ENCODE measurements around the gene DCP1A.
"Not testable (repeated sequence)": the region's sequence is repeated elsewhere in the genome, so short reads cannot be mapped to it uniquely, and the experiment has no call there.

The DCP1A gene

GRCh38 chr3:53347261-53348064, at the start of gene DCP1A:
TSS of gene DCP1A (minus strand) at chr3:53347543. CDS start at chr3:53347517, 26 bp downstream.
- DNase-seq = peak; percentile 90 to 95

- DNase-seq = no peak
Observed at GRCh38 chr3:53384465-53385423, 37.4 kb upstream of the DCP1A start.

GRCh38 chr3:53382106-53382505, 34.8 kb upstream of the DCP1A start:
- no peak for DNase-seq

GRCh38 chr3:53380306-53380705, 33.0 kb upstream of the DCP1A start:
- DNase-seq = no peak

- DNase-seq = no peak
Observed at GRCh38 chr3:53379898-53380297, 32.6 kb upstream of the DCP1A start.

GRCh38 chr3:53377794-53378193, 30.5 kb upstream of the DCP1A start:
- DNase-seq = no peak

- DNase-seq = no peak
Observed at GRCh38 chr3:53376679-53377078, 29.3 kb upstream of the DCP1A start.

GRCh38 chr3:53375019-53375418, 27.7 kb upstream of the DCP1A start:
- peak in 1 of 2 experiments; percentile 74 for DNase-seq

GRCh38 chr3:53370719-53371118, 23.4 kb upstream of the DCP1A start:
- not testable (repeated sequence) for DNase-seq

GRCh38 chr3:53361852-53362251, 14.5 kb upstream of the DCP1A start:
- no peak for DNase-seq

GRCh38 chr3:53357458-53357857, 10.1 kb upstream of the DCP1A start:
- no peak for DNase-seq

GRCh38 chr3:53354945-53355498, 7.7 kb upstream of the DCP1A start:
- no peak for DNase-seq

- no peak for DNase-seq
Observed at GRCh38 chr3:53353202-53353601, 5.9 kb upstream of the DCP1A start.

GRCh38 chr3:53350652-53351051, 3.3 kb upstream of the DCP1A start:
- DNase-seq = peak; percentile 28

GRCh38 chr3:53348118-53348517, 775 bp upstream of the DCP1A start:
- DNase-seq = not testable (repeated sequence)

- peak in 1 of 2 experiments; percentile 54 for DNase-seq
Observed at GRCh38 chr3:53346922-53347260, 452 bp downstream of the DCP1A start.

GRCh38 chr3:53346514-53346913, 829 bp downstream of the DCP1A start:
- peak in 1 of 2 experiments; percentile 14 for DNase-seq

GRCh38 chr3:53342353-53342752, 5.0 kb downstream of the DCP1A start:
- no peak for DNase-seq

- no peak for DNase-seq
Observed at GRCh38 chr3:53337167-53337940, 10.0 kb downstream of the DCP1A start.

- no peak for DNase-seq
Observed at GRCh38 chr3:53334742-53335141, 12.6 kb downstream of the DCP1A start.

- no peak for DNase-seq
Observed at GRCh38 chr3:53331871-53332270, 15.5 kb downstream of the DCP1A start.

- DNase-seq = no peak
Observed at GRCh38 chr3:53329897-53330296, 17.4 kb downstream of the DCP1A start.

- no peak for DNase-seq
Observed at GRCh38 chr3:53328746-53329145, 18.6 kb downstream of the DCP1A start.

Measured in NCI-H526 (cell line).